KMS-11 (cell line): ENCODE results near the gene FAM222B.
"Not testable (repeated sequence)": the region's sequence is repeated elsewhere in the genome, so short reads cannot be mapped to it uniquely, and the experiment has no call there.

Experiments used
- H2AFZ ChIP-seq: fragments of 200-600 bp; sonication (generic); 2 replicates; pipeline ENCODE4 v1.6.1; 2016; ENCODE audit warnings: antibody characterized with exemption, mixed run types, low read depth
- H3K27ac ChIP-seq: fragments of 200-600 bp; sonication (generic); 2 replicates; pipeline ENCODE4 v1.6.1; 2016; ENCODE audit warnings: mild to moderate bottlenecking, mixed run types
- H3K27me3 ChIP-seq: fragments of 200-600 bp; sonication (generic); 2 replicates; pipeline ENCODE4 v1.6.1; 2017; ENCODE audit warnings: mild to moderate bottlenecking, low read depth, mixed run types, moderate library complexity; ENCODE audit not compliant: insufficient read depth
- H3K36me3 ChIP-seq: fragments of 200-600 bp; sonication (generic); 2 replicates; pipeline ENCODE4 v1.6.1; 2017; ENCODE audit warnings: mild to moderate bottlenecking, mixed run types; ENCODE audit not compliant: insufficient read depth
- H3K4me1 ChIP-seq: fragments of 200-600 bp; sonication (generic); 2 replicates; pipeline ENCODE4 v1.6.1; 2016; ENCODE audit warnings: mild to moderate bottlenecking, low read depth, mixed run types; ENCODE audit not compliant: poor library complexity, severe bottlenecking
- H3K4me2 ChIP-seq: fragments of 200-600 bp; sonication (generic); 2 replicates; pipeline ENCODE4 v1.7.0; 2016; ENCODE audit warnings: mild to moderate bottlenecking, mixed run types
- H3K4me3 ChIP-seq: fragments of 200-600 bp; sonication (generic); IDR thresholded peaks from 2 replicates; pipeline ENCODE4 v1.6.1; 2017; ENCODE audit warnings: low read depth, low read length, mixed read lengths; ENCODE audit not compliant: insufficient read depth
- H3K79me2 ChIP-seq: fragments of 200-600 bp; sonication (generic); 2 replicates; pipeline ENCODE4 v1.6.1; 2016; ENCODE audit warnings: low read depth, mixed run types; ENCODE audit not compliant: insufficient read depth
- H3K9ac ChIP-seq: fragments of 200-600 bp; sonication (generic); 2 replicates; pipeline ENCODE4 v1.6.1; 2016; ENCODE audit warnings: mild to moderate bottlenecking, mixed run types
- H4K20me1 ChIP-seq: fragments of 200-600 bp; sonication (generic); 2 replicates; pipeline ENCODE4 v1.6.1; 2016; ENCODE audit warnings: mild to moderate bottlenecking, mixed run types; ENCODE audit not compliant: insufficient read depth
- CTCF ChIP-seq: fragments of 200-600 bp; sonication (generic); conservative IDR thresholded peaks from 2 replicates; pipeline ENCODE4 v1.6.1; 2017; ENCODE audit warnings: low read depth, mild to moderate bottlenecking, antibody characterized with exemption, low read length, moderate library complexity, mixed read lengths

FAM222B gene

GRCh38 chr17:28853295-28853694 lies 10.7 kb upstream of the FAM222B start:
- H3K9ac ChIP-seq, result no peak overlapping the region
- H3K27ac ChIP-seq, result no peak overlapping the region
- TF ChIP-seq CTCF, result no peak
- no peak overlapping the region for H3K4me3 ChIP-seq
- H3K79me2 ChIP-seq, result peaks cover 7% of the 10 kb centered on the region; the same call in 1 of the 2 replicates
- no peaks in the 10 kb centered on the region for H4K20me1 ChIP-seq
- H3K4me2 ChIP-seq, result no peak overlapping the region
- peaks cover 9% of the 10 kb centered on the region for H3K4me1 ChIP-seq
- no peaks in the 10 kb centered on the region for H3K36me3 ChIP-seq
- no peak overlapping the region for H2AFZ ChIP-seq
- H3K27me3 ChIP-seq, result no peaks in the 10 kb centered on the region

- no peak overlapping the region for H3K4me2 ChIP-seq
- no peaks in the 10 kb centered on the region for H3K4me1 ChIP-seq
- no peak for TF ChIP-seq CTCF
- H3K4me3 ChIP-seq, result no peak overlapping the region
- H3K27me3 ChIP-seq, result no peaks in the 10 kb centered on the region
- no peaks in the 10 kb centered on the region for H3K36me3 ChIP-seq
- no peak overlapping the region for H3K27ac ChIP-seq
- no peaks in the 10 kb centered on the region for H3K79me2 ChIP-seq
- no peak overlapping the region for H2AFZ ChIP-seq
- no peak overlapping the region for H3K9ac ChIP-seq
- H4K20me1 ChIP-seq, result no peaks in the 10 kb centered on the region
Observed at GRCh38 chr17:28849281-28849680, 6.7 kb upstream of the FAM222B start.

GRCh38 chr17:28848667-28849066 lies 6.1 kb upstream of the FAM222B start:
- peak; percentile 50; the same call in 1 of the 2 replicates for TF ChIP-seq CTCF

GRCh38 chr17:28846699-28847098 lies 4.1 kb upstream of the FAM222B start:
- not testable (repeated sequence) for H3K27me3 ChIP-seq, H3K9ac ChIP-seq, H3K4me2 ChIP-seq, H3K79me2 ChIP-seq, H4K20me1 ChIP-seq, H3K4me3 ChIP-seq, H3K36me3 ChIP-seq, H3K27ac ChIP-seq, H2AFZ ChIP-seq, H3K4me1 ChIP-seq

More at GRCh38 chr17:28848667-28849066, 6.1 kb upstream of the FAM222B start:
- H3K9ac ChIP-seq, H3K4me1 ChIP-seq, H3K79me2 ChIP-seq, H3K27me3 ChIP-seq, H4K20me1 ChIP-seq, H3K27ac ChIP-seq, H2AFZ ChIP-seq, H3K4me3 ChIP-seq, H3K4me2 ChIP-seq, H3K36me3 ChIP-seq: not testable (repeated sequence)

- H3K27ac ChIP-seq, result no peak overlapping the region
- no peak overlapping the region for H3K4me2 ChIP-seq
- no peak for TF ChIP-seq CTCF
- peaks cover 7% of the 10 kb centered on the region for H3K4me1 ChIP-seq
- H3K9ac ChIP-seq, result no peak overlapping the region
- no peaks in the 10 kb centered on the region for H3K27me3 ChIP-seq
- H3K79me2 ChIP-seq, result peaks cover 11% of the 10 kb centered on the region; the same call in 1 of the 2 replicates
- no peaks in the 10 kb centered on the region for H4K20me1 ChIP-seq
- H3K4me3 ChIP-seq, result no peak overlapping the region
- H3K36me3 ChIP-seq, result no peaks in the 10 kb centered on the region
- H2AFZ ChIP-seq, result no peak overlapping the region
Observed at GRCh38 chr17:28846231-28846630, 3.6 kb upstream of the FAM222B start.
